ENCODE data around the gene ACAA2. TPM values are rescaled to one million over a fixed set of nuclear protein-coding genes. Genes with fewer than 3 reads are reported as not detected.

ACAA2 gene
- total and polyA plus RNA-seq, 2 experiments from 2014 or later: 91.1 to 126 TPM

DNA sequence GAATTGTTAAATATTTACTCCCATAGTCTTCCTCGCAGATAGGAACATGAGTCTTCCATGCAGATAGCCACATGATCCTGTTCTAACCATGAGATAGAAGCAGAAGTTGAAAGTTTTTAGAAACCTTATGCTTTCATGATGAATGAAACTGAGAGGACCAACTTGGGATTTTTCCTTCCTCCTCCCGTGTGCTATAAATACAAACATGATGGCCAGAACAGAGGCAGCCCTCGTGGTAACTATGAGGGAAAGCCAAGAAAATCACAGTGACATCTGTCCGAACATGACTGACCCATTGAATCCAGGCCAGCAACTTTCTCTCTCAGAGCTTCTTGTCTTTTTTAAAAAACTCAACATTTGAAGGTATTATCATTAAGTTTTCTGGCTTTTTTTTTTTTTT lies 78.5 kb downstream of the ACAA2 start (continued):
- TF ChIP-seq ZNF462 (CRISPR knock-in tag; IDR thresholded peaks at IDR 0.05) (no peak), CREB1 (CRISPR knock-in tag; IDR thresholded peaks at IDR 0.05; ENCODE audit: low read depth) (no peak), STAT1 (IDR thresholded peaks at IDR 0.05; ENCODE audit: unreplicated experiment) (no peak), POLR2AphosphoS5 (IDR thresholded peaks at IDR 0.05; ENCODE audit: low read depth) (no peak)

DNA sequence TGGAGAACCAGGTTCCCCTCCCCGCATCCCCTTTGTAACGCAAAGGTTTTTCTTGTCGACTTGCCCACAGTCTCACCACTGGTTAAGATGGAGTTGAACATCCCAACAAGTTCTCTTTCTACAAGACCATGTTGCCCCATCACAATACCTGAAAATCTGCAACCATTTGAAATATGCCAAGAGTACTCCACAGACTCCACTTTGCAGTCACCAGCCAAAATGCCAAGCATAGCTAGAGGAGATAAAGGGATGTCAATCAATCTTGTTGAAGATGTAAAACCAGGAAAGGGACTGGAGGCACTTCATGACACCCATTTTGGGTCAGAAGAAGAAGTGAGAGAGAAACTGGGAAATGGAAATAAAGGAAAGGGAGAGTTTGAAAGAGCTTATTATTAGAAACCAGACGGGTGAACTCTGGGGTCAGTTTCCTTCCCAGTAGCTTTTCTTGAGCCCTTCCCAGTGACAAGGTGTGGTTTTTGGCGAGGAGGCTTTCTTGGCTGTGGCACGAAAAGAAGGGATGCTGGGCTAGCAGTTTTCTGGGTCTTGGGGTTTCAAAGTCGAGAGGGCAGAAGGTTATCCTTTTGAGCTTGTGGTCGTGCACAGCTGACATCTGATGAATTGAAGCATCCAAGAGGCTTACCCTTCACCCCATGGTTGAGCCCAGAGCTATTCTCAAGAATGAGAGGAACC lies 79.3 kb downstream of the ACAA2 start:
- H3K36me3 ChIP-seq (ENCODE audit: insufficient read depth): no peaks in the 10 kb centered on the region
- no peak overlapping the region for H3K4me3 ChIP-seq
- no peak overlapping the region for H3K27ac ChIP-seq (ENCODE audit: low read depth)
- ATAC-seq (no peak), DNase-seq (ENCODE audit: low spot score) (no peak)
- Mint-ChIP-seq H3K36me3 (ENCODE audit: low read depth) (no peaks in the 10 kb centered on the region), H3K9me3 (no peaks in the 10 kb centered on the region), H3K27ac (no peak overlapping the region), H3K4me1 (peaks cover 27% of the 10 kb centered on the region), H3K4me3 (no peak overlapping the region), H3K27me3 (ENCODE audit: insufficient read depth, low read depth, poor library complexity) (peaks cover 6% of the 10 kb centered on the region)
- H3K9me2 ChIP-seq (ENCODE audit: insufficient read depth): peaks cover 4% of the 10 kb centered on the region; the same call in 1 of the 2 replicates
- no peaks in the 10 kb centered on the region for H3K27me3 ChIP-seq (ENCODE audit: insufficient read depth)
- no peaks in the 10 kb centered on the region for H3K79me2 ChIP-seq (replicated peaks; ENCODE audit: insufficient read depth)
- peaks cover 2% of the 10 kb centered on the region for H3K4me1 ChIP-seq (ENCODE audit: insufficient read depth)
- no peaks in the 10 kb centered on the region for H3F3A ChIP-seq (replicated peaks; ENCODE audit: low read depth)
- H4K20me1 ChIP-seq (replicated peaks; ENCODE audit: insufficient read depth): no peaks in the 10 kb centered on the region
- no peak overlapping the region for H2AFZ ChIP-seq
- no peak overlapping the region for H3K4me2 ChIP-seq
- TF ChIP-seq POLR2AphosphoS5 (IDR thresholded peaks at IDR 0.05; ENCODE audit: low read depth) (no peak), ETS1 (IDR thresholded peaks at IDR 0.05) (no peak), NANOG (IDR thresholded peaks at IDR 0.05; ENCODE audit: borderline replicate concordance) (no peak), CTCF (conservative IDR thresholded peaks at IDR 0.05; ENCODE audit: low read depth in 2 of 2) (no peak), ZNF331 (CRISPR knock-in tag; IDR thresholded peaks at IDR 0.05; ENCODE audit: low read depth) (no peak), CREB1 (CRISPR knock-in tag; IDR thresholded peaks at IDR 0.05; ENCODE audit: low read depth) (no peak), STAT1 (IDR thresholded peaks at IDR 0.05; ENCODE audit: unreplicated experiment) (no peak), ZNF114 (CRISPR knock-in tag; IDR thresholded peaks at IDR 0.05) (no peak), JUNB (IDR thresholded peaks at IDR 0.05; ENCODE audit: unreplicated experiment) (no peak)

Data from GM23338 (cell line).